HG03521 (cell line): ENCODE results near the gene ADIG.

ENCODE experiments used
- ATAC-seq: cut with Tn5 transposase; IDR thresholded peaks from one replicate; pipeline ENCODE4 v1.9.1; 2021; ENCODE audit warnings: mild to moderate bottlenecking, moderate library complexity; ENCODE audit not compliant: unreplicated experiment

Gene ADIG

DNA sequence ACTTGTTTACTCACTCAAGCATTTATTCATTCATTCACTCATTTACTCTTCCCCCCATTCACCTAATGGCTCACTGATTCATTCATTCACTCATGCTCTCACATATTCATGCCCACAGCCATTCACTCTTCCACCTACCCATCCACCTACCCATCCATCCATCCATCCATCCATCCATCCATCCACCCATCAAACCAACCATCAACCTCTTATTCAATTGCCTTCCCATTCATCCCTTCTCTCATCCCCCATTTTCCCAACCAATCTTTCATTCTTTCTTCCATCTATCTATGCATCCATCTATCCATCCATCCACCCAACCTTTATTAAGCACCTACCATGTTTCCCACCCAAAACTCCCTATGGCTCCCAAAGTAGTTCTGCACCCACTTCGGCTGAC lies 19.1 kb downstream of the ADIG start:
- no peak for ATAC-seq

DNA sequence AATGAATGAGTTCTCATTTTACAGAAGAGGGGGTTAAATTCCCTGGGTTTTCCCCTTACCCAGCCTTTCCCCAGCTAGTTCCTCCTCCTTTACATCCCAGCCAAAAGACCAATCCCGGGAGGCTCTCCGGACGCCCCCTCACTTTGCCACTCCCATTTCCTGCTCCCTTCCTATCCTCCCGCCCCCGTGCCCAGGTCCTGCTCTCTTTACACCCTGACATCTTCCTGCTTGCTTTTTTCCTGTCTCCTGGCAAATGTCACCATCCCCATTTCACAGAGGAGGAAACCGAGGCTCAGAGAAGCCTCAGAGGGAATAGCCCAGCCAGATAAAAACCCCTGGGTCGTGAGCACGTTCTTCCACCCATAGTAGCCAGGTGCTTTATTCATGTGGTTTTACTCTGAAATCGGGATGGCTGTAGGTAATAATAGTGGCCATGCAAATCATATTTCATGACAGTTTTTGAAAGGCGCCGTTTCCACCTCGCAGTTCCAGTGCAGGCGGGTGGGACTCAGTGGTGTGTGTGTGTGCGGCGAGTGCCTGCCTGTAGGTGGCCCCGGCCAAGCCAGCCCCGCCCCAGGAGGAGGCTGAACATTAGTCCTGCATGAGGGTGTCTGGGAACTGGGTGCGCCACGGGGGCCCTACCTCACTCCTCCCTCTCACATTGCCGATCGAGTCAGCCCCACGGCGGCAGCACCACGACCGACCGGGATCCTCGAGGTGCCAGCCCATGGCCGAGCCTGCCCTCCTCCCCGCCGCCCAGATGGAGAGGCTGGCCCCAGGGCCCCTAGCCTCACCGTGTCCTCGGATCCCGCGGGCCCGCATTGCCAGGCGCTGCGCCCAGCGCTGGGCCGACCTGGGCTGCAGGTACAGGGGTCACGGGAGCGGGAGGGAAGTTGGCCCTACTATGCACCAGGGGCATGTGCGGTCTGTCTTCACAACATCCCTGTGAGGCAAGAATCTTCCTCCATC lies 20.5 kb downstream of the ADIG start, which contains the start of gene ARHGAP40:
TSS of gene ARHGAP40 (plus strand) at position 594 of the 969 bp plus-strand sequence.
- no peak for ATAC-seq

DNA sequence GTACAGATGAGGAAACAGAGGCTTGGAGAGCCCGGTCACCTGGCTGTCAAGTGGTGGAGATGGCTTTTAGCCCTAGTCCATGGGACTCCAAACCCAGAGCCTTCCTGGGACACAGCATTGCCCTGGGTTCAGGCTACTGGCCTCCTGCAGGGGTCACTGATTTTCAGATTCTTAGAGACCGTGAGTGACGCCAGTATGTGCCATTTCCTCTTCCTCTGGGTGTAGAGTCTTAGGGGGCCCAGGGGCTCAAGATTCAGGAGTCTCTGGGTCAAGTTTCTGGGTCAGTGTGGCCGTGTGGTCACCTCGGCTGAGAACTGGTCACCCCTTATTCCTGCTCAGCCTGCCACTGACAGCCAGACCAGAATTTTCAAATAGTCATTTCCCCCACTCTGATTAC lies 21.2 kb downstream of the ADIG start:
- ATAC-seq: no peak

DNA sequence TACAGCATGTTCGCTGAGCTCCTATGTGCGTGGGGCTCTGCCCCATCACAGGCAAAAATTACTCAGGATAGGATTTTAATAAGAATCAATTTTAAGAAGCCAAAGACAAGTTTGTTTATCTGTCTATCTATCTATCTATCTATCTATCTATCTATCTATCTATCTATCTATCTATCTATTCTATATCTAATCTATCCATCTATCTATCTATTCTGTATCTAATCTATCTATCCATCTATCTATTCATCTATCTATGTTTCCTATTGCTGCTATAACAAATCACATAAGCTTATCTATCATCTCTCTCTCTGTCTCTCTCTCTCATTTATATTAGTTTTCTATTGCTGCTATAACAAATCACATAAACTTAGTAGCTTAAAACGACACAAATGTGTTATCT lies 22.3 kb downstream of the ADIG start:
- ATAC-seq: no peak

DNA sequence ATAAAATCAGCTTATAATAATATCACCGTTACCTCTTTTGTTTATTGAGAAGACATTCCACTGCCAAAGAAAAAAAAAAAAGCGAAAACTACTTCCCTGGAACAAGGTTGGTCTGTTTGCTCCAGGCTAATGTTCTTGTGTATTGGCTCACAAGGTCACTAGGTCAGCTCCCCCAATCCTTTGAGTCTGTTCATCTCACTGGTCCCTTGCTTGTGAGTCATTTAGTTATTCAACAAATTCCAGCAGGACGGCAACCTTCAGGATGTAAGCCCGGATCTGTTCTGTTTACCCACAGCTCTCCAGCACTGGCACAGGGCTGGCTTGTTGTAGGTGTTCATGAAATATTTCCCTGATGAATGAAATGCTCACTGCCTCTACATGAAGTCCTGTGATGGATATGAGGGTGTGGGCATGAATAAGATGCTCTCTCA lies 23.9 kb downstream of the ADIG start:
- ATAC-seq: no peak

DNA sequence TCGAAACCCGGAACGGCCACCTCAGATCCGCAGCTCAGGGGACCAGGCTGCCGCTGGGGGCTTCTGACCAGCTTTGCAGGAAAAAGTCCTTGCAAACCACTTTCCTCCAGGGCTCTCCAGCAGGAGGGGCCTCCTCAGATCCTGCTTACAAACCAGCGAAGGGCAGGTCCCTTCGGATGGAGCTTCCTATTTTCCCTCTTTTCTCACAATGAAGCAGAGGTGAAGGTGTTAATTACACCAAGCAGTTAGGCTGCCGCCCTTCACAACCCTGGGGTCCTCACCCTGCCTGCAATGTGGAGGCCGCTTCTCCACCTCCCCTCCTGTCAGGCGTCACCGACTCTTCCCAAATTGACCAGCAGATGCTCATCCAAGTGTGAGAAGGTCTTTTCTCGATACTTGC lies 26.4 kb downstream of the ADIG start:
- ATAC-seq: no peak

DNA sequence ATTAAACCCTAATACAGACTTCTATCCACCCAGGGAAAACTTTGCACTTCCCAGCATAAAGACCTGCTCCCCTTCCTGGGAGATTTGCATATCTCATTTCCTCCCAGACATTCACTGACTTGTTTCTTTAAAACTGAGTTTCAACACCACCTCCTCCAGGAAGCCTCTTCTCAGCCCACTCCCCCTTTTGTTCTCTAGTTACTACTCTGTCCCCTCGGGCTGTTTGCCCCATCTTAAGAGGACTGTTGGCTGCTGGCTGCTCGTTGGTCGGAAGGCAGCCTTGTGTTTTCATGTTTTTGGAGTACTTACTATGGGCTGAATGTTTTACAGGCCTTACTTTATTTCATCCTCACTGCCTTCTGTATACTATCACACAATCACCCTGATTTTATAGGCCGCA lies 27.2 kb downstream of the ADIG start:
- ATAC-seq: no peak

DNA sequence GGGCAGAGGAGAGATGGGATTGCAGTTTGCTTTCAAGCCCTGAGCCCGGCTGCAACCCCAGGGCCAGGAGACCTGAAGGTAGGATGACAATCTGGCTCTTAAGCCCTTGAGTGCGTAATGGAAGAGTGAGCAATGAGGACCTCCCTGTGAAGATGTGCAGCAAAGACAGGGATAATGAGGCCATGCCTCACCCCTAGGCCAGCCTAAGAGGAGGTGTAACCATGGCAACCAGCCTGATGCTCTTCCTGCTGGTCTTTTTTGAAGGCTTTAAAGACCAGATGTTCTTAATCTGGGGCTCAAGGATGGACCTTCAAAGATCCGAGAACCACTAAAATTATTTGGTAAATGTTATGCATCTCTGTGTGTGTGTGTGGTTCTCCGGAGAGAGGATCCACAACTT lies 28.8 kb downstream of the ADIG start:
- ATAC-seq: no peak

DNA sequence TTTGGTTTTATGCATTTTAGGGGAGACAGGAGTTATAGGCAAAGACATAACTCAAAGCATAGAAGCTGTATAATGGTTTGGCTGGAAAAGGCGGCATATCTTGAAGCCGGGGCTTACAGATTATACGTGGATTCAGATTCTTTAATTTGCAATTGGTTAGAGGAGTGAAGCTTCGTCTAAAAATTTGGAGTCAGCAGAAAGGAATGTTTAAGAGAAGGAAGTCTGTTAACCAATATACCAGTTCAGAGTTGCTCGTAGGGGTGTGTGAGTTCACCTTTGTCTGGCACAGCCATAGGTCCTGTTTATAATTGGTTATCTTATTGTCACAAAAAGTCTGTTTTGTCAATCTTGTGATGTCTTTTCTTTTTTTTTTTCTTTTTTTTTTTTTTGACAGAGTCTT lies 29.5 kb downstream of the ADIG start:
- no peak for ATAC-seq

DNA sequence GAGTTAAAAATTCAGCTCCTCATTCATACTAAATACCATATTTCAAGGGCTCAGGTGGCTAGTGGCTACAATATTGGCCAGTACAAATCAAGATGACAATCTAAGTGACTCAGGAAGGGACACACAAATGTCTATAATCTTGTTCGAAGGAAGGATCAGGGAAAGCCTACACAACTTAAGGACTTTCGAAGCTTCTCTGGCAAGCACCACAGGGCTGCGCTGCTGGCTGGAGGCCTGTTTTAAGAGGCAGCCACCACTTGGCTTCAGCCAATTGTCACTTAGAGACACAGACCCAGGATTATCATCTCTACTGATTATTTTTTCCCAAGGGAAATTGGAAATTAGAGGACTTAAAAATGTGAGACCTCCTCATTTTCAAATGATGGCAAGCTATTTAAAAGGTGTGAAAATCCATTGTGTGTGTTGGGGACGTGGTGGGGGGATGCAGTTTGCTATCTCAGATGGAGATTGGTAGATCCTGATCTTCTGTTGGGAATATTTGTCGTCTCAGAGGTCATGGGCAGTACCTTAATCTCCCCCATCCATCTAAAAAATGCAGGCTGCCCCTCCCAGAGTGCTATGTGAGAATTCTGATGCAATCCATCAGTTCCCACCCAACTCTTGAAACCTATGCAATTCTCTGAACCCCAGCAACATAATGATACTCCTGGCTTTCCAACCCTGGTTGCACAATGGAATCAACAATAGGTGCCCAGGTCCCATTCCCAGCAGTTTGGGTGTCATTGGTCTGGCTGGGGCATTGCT lies 31.9 kb downstream of the ADIG start:
- no peak for ATAC-seq

DNA sequence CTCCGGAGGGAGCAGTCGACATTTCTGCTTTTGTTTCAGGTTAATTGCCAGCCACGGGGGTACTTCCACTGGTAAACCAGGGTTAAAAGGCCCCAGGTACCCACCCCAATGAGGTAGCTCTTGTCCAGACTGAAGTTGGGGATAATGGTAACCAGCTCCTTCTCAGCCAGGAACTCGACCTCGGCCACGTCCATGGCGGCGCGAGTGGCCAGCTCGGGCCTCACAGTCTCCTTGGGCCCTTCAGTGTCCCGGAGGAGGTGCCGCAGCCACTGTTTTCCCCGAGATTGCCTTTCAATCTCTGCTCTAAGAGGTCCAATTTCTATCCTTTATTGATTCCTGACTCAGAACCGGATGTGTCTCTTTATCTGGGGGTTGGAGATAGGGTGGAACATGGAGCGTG lies 34.3 kb downstream of the ADIG start:
- ATAC-seq: no peak

DNA sequence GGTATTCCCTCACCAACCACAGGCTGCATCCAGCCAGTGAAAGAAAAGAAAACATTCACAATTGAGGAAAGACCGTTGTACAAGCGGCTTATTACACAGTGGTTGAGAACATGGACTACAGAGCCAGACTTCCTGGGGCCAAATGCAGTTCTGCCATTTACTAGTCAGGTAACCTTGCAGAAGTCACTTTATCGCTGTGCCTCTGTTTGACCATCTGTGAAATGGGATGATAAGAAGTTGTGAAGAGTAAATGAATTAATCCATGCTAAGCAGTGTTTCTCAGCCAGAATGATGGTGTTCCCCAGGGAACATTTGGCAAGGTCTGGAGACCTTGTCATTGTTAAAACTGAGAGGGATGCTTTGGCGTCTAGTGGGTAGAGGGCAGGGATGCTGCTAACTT lies 35.5 kb downstream of the ADIG start:
- no peak for ATAC-seq

DNA sequence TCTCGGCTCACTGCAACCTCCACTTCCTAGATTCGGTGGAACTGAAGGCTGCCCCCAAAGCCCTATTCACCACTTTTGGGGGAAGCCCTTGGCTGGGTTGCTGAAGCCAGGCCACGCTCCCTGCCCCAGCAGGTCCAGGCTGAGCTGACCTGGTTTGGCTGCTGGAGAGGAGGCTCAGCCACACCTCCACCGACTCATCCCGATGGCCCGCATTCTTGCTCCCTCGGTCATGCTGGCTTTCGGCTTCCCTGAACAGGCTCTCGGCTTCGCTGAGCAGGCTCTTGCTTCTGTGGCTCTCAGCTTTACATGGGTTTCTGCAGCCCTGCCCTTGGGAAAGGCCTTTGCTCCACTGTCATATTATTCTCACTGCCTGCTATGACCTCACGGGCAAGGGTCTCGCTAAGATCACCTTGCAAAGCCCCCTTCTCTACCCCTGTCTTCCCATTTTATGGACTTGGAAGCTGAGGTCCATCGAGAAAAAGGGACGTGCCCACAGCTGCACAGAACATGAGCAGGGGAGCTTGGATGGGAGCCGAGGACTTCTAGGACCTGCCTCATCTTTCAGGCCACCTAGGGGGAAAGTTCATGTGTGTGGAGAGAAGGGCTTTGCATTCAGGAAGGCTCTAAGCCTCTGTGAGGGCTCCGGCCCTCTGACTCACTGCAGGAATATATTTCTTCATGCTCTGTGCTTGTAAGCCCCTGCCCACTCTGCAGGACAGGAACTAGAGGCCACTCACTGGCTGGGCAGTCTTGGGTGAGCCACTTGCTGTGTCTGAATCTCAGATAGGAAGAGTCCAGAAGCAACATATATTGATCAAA lies 36.2 kb downstream of the ADIG start:
- no peak for ATAC-seq

DNA sequence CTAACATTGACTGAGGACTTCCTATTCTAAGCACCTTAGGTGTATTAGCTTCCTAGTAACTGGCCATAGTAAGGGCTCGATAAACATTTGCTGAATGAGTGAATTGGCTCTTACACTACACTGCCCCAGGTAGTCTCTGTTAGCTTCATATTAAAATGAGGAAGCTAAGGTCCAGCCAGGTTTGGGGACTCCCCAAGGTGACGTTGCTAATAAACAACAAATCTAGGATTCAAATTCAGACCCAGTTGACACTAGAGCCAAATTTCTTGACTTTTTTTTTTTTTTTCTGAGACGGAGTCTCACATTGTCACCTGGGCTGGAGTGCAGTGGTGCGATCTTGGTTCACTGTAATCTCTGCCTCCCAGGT lies 36.8 kb downstream of the ADIG start:
- no peak for ATAC-seq

DNA sequence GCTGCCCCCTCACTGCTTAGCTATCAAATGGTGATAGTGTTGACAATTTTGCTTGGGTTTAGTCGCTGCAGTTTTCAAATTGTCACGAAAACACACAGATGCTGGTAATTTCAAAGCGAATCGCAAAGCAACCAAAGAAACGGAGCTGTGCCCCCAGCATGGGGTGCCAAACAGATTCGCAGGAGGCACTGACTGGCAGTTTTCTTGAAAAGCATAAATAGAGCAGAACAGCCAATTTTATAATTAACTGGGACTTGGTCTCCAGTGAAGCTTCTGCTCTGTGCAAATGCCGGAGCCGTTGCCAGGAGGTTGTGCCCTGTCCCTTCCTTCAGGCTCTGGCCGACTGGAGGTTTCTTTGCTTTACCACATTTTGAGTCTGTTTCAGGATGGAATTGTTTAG lies 39.4 kb downstream of the ADIG start:
- ATAC-seq: no peak

DNA sequence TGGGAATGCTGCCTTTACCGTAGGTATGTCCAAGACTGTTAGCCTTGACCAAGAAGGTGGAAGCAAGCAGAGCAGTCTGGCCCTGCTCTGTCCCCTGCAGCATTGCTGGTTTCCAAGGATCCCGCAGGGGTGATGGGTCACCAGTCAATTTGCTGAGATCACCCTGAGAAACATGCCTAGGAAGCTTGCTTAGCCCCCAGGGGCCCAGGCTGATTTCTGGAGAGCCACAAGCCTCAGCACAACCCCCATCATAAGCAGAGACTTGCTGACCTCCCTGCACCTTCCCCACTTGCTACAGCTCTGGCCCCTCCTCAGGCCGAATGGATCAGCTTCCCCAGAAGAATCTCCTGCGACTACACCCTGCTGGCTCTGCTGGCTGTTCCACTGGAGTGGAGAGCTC lies 42.1 kb downstream of the ADIG start:
- no peak for ATAC-seq

DNA sequence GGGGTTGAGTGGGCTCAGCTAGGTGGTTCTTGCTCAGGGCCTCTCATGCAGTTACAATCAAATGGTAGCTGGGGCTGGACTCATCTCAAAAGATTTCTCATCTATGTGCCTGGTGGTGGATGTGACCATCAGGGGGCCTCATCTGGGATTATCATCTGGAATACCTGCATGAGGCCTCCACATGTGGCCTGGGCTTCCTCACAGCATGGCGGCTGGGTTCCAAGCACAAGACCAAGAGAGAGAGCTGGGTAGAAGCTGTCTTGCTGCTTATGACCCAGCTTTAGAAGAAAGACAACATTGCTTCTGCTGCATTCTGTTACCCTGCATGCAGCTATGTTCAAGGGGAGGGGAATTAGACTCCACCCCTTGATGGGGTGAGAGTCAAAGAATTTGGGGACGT lies 43.1 kb downstream of the ADIG start:
- ATAC-seq: no peak

DNA sequence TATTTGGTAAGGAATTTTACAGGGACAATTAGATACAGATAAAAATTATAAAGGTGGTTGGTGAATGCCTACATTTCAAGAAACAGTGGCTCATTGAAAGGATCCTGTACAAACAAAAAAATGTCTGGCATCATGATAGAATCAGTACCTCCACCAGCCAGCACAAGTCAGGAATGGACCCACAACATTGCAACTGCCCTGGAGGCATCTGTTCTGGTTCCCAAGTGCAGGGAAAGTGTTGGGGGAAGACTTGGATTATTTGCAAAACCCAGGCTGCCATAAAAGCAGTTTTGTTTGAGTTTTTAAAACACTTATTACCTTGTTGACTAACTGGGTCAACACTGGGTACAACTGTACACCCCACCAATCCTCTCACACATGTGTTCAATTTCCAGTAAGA lies 44.9 kb downstream of the ADIG start:
- ATAC-seq: no peak

DNA sequence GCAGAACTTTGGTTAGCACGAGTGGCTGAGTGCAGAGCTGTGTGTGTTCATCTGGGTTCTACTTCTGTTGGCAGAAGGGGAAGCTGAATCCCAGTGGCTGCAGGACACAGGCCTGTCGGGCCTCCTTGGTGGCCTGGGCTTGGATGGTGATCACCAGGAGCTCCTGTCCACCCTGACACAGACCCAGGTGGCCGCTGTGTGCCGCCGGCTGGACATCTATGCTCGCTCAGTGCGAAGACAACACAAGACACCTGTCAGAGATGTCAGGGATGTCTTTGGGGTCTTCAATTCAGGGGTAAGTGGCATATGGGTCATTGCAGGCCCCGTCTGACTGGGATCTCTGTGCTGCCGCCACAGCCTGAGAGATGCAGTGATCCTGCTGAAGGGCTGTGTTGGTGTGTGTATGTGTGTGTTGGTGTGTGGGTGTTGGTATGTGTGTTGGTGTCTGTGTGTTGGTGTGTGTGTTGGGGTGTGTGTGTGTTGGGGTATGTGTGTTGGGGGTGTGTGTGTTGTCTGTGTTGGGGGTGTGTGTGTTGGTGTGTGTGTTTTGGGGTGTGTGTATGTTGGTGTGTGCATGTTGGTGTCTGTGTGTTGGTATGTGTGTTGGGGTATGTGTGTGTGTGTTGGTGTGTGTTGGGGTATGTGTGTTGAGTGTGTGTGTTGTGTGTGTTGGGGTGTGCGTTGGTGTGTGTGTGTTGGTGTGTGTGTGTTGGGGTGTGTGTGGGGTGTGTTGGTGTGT lies 46.1 kb downstream of the ADIG start:
- ATAC-seq: no peak

DNA sequence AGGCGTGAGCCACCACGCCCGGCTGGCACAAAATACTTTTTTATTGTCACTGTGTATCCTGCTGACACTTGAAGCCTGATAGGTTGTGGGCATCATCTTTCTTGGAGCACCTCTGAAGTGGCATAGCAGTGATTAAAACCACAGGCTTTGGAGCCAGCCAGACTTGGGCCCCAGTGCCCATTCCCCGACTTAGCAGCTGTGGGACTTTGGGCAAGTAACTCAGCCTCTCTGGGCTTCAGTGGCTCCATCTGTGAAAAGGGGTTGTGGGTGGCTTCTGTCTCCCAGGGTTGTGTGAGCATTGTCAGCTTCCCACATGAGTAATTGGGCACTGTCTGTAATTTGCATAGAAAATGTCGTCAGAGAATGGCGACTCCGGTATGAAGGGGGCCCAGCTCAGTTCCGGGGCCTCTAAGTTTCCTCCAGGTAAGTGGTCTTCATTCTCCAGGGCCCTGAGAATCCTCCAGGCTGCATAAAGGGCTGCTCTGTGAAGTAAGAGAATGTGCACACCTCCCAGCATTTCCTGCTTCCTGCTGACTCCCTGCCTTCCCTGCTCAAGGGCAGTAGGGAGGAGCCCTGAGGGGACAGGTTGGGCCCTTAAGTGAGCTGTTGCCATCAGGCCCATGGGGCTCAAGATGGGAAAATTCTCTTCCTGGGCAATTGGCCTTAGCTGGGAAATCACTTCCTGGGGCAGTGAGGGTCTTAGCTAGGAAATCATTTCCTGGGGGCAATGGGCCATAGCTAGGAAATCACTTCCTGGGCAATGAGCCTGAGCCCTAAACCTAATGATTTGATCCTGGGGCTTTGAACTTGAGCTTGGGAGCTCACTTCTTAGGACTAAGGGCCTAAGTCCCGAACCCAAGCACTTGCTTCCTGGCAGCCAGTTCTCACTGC lies 47.8 kb downstream of the ADIG start:
- ATAC-seq: no peak
